PFSK-1 (cell line): ENCODE measurements around the gene CHIT1.

Experiments
- FOXP2 ChIP-seq: optimal IDR thresholded peaks from 2 replicates; pipeline ENCODE3; 2011; ENCODE audit warnings: borderline replicate concordance, control low read depth, inconsistent platforms; ENCODE audit not compliant: insufficient read depth; ENCODE audit errors: extremely low read length, extremely low read depth
- POLR2AphosphoS5 ChIP-seq: IDR thresholded peaks from 2 replicates; pipeline ENCODE4 v1.6.1; 2012; ENCODE audit warnings: low read depth, mild to moderate bottlenecking, control low read depth, low read length, moderate library complexity
- SIN3A ChIP-seq: IDR thresholded peaks from 2 replicates; pipeline ENCODE4 v1.6.1; 2012; ENCODE audit warnings: mild to moderate bottlenecking, low read length, moderate library complexity, borderline replicate concordance; ENCODE audit not compliant: insufficient read depth
- TAF1 ChIP-seq: IDR thresholded peaks from 2 replicates; pipeline ENCODE4 v1.6.1; 2012; ENCODE audit warnings: low read length, control low read depth, borderline replicate concordance; ENCODE audit not compliant: insufficient read depth
- TF ChIP-seq, protein P1 (sequence below), 2 experiments: IDR thresholded peaks; 2 replicates each; pipeline versions ENCODE4 v1.6.1 to v1.8.0; 2011 to 2012; ENCODE audit warnings: low read depth in 2 of 2, low read length in 2 of 2, control low read depth in 1 of 2, inconsistent platforms in 1 of 2, mild to moderate bottlenecking in 1 of 2, moderate library complexity in 1 of 2; ENCODE audit not compliant: insufficient read depth in 1 of 2

CHIT1 gene

DNA sequence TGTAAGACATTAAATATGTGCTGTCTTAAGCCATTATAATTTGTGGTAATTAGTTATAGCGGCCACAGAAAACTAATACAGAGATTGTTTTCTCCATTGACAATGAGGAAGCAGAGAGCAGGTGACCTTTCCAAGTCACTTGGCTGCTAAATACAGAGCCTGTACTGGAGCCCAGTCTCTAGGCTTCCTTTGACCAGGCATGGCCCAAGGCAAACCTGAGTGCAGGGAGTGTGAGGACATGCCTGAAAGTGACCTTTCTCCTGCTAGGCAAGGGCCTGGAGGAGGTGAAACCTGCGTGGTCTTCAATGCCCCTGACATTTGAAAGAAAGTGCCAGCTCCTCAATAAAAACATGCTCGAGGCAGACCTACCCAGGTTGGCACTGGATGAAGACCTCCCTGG lies 30.5 kb downstream of the CHIT1 start:
- TF ChIP-seq, protein P1, sequence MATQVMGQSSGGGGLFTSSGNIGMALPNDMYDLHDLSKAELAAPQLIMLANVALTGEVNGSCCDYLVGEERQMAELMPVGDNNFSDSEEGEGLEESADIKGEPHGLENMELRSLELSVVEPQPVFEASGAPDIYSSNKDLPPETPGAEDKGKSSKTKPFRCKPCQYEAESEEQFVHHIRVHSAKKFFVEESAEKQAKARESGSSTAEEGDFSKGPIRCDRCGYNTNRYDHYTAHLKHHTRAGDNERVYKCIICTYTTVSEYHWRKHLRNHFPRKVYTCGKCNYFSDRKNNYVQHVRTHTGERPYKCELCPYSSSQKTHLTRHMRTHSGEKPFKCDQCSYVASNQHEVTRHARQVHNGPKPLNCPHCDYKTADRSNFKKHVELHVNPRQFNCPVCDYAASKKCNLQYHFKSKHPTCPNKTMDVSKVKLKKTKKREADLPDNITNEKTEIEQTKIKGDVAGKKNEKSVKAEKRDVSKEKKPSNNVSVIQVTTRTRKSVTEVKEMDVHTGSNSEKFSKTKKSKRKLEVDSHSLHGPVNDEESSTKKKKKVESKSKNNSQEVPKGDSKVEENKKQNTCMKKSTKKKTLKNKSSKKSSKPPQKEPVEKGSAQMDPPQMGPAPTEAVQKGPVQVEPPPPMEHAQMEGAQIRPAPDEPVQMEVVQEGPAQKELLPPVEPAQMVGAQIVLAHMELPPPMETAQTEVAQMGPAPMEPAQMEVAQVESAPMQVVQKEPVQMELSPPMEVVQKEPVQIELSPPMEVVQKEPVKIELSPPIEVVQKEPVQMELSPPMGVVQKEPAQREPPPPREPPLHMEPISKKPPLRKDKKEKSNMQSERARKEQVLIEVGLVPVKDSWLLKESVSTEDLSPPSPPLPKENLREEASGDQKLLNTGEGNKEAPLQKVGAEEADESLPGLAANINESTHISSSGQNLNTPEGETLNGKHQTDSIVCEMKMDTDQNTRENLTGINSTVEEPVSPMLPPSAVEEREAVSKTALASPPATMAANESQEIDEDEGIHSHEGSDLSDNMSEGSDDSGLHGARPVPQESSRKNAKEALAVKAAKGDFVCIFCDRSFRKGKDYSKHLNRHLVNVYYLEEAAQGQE (IDR thresholded peaks at IDR 0.05; ENCODE audit: insufficient read depth in 1 of 2, low read depth in 2 of 2, low read length in 2 of 2) = no peak
- TF ChIP-seq POLR2AphosphoS5 = no peak
- TF ChIP-seq FOXP2 = no peak

DNA sequence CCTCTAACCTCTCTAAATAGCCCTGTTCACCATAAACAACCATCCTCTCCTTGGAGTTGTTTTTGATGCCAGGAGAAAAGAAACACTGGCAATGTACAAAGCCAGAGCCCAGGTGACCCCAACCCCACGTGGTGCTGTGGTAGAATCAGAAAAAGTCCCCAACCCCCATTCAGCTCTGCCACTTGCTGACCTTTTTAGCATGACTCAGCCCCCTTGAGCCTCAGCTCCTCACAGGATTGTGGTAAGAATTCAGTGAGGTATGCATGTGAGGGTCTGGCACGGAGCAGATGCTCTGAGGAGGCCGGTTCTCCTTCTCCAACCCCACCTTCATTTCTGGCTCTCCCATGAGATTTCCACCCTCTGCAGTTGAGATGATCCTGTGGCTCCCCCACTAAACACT lies 31.8 kb downstream of the CHIT1 start:
- TF ChIP-seq SIN3A = no peak
- no peak for TF ChIP-seq FOXP2
- TF ChIP-seq TAF1 = no peak
- no peak for TF ChIP-seq POLR2AphosphoS5
- TF ChIP-seq, protein P1 (IDR thresholded peaks at IDR 0.05; ENCODE audit: insufficient read depth in 1 of 2, low read depth in 2 of 2, low read length in 2 of 2) = no peak

DNA sequence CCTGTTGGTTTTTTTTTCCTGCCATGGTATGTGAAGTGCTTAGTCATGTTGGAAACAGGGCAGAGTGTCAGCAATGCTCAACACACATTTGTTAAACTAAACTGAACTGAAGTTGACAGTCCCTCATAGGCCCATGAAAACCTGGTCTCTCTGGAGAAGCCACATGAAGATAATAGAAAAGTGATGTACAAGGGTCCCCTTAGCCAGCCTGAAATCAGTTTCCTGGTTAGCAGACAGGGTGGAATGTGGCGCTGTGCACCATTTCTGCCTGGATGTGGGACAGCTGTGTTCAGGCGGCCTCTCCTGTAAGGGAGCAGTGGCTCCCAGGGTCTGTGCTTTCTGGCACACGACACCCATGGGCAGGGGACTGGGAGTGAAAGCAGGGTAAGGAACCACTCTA lies 33.1 kb downstream of the CHIT1 start:
- TF ChIP-seq TAF1 (no peak), FOXP2 (no peak), POLR2AphosphoS5 (no peak)

DNA sequence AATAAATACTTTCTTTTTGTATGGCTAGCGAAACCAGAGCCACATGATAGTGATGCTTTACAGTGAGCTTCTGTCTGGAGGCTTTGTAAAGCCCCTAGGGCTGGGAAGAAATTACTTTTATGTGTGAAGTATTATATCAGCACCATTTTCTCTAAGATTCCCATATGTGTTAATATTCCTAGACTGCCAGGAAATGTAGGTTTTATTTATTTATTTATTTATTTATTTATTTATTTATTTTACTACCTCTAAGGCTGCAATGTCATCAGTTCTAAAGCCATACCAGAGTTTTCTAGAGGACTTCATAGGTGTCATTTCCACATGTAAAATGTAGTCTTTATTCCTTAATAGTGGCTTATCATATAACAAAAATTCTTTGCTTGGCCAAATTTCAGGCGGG lies 38.5 kb downstream of the CHIT1 start:
- TF ChIP-seq, protein P1 (IDR thresholded peaks at IDR 0.05; ENCODE audit: insufficient read depth in 1 of 2, low read depth in 2 of 2, low read length in 2 of 2) = no peak
- no peak for TF ChIP-seq SIN3A
- no peak for TF ChIP-seq TAF1
- no peak for TF ChIP-seq FOXP2

DNA sequence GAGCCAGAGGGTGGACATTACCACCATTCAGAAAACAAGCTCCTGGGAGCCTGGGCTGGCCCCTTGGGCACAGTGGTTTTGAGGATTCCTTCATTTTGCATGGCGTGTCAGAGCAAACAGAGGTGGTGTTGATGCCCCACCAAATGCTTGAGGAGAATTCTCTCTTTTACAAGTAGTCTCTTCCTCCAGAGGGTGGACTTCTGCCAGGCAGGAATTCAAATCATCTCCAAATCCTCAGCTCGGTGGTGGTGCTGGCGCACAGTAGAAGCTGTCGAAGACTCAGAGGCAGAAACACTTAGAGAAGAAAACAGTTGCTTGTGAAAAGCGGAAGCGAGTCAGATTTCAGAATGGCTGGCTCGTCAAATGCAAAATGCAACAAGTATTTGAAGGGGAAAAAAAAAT lies 39.5 kb downstream of the CHIT1 start:
- TF ChIP-seq SIN3A (no peak), TAF1 (no peak), POLR2AphosphoS5 (no peak), FOXP2 (no peak)
- TF ChIP-seq, protein P1 (IDR thresholded peaks at IDR 0.05; ENCODE audit: insufficient read depth in 1 of 2, low read depth in 2 of 2, low read length in 2 of 2) = no peak
